NCI-H2227 (cell line): Measurements from ENCODE around the gene STK24.

Source experiments
- DNase-seq: peaks from one replicate; lab custom pipeline; 2025; ENCODE audit not compliant: unreplicated experiment; lab: John Stamatoyannopoulos, UW

STK24 gene

DNA sequence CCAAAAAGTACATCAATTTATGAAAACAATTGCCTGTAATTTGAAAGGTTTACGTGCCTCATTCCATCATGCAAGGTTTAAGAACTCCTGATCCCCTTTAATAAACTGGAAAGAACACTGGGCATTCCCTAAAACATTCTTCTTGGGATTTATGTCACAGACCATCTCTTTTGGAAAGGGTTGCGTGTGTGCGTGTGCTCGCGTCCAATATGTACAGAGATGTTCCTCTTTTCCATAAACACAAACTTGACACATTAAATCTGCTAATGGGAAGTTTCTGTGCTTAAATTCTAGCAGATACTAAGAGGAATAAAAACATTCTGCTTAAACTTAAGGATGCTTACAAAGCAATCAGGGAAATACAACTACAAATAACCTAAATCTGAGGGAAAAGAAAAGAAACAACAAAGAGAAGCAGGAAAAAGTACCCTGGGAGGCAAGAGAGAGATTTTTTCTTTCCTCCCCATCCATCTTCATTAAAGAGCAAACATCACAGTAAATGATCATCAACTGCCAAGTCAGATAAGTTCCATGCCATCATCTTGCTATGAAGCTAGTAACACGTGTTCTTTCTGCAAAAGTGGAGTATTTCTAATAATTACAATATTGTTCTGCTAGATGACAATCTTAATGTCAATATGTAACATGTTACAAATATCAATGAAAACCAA is 83.7 kb downstream of the STK24 start:
- no peak for DNase-seq

DNA sequence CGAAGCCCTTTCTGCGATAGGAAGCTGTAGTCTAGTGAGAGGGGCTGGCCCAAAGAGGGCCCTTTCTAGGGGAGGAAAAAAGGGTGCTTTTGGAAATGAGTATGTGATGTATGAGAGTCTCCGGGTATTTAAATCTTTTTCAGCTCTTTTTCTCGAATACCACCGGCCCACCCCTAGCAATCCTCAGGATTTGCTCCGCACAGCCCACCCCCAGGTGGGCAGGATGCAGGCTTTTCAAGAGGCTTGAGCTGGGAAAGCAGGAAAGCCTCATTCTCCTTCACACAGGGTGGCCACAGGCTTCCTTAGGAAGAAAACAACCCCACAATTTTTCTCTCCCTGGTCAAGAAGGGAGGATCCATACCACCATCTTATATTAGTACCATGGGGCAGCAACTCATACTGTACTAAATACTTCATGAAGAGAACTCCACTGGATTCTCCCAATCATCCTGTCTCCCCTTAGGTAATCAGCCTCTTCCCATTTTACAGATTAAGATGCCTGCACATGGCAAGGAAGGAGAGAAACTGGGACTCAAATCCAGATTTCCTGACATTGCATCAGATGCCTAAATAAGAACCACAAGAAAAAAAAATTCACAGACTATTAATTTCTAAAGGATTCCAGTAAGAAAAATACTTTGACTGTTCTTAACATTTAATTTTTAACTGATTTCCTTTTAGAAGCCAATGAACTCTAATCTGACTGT is 84.4 kb downstream of the STK24 start:
- DNase-seq, result no peak

DNA sequence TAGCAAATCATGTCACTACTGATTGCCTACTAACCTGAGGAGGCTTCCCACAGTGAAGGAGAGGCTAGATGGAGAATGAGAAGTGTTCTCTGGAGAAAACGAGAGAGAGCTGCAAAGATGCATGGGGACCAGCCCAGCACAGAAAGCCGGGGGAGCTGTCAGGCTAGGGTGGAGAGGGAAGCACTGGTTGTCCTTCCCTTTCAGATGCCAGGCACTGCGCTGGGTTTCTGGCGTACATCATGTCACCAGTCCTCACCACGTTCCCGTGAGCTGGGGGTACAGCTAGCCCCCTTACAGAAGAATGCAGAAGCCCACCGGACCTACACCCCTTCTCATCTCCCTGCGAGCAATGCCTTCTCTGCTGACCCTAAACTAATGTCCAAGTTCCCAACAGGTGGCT is 86.0 kb downstream of the STK24 start:
- DNase-seq, result no peak

DNA sequence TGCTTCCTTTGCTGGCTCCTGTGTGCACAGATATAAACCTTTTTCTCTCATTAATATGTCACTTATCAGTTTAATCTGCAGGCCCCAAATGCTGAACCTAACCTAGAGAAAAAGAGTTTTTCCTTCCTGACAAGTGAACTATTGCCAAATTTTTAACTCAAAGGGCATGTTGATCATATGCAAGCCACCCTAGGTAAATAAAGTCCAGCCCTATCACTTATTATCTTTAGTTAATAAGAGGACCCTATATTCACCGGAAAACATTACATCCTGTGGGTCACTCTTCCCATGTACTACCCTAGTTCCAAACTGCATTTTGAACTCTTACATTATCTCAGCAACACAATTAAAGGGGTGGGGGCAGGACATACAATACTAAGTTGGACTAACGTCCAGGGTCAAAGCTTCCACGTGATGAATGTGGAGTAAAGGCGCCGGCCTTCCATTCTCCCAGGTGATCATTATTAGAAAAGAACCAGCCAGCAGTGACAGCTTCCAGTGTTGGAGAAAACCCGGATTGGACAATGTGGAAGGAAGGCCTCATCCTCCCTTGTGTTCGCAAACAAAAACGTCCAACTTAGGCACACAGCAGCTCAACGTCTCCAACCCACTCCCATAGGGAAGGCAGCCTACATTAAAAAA is 86.6 kb downstream of the STK24 start:
- DNase-seq, result no peak

DNA sequence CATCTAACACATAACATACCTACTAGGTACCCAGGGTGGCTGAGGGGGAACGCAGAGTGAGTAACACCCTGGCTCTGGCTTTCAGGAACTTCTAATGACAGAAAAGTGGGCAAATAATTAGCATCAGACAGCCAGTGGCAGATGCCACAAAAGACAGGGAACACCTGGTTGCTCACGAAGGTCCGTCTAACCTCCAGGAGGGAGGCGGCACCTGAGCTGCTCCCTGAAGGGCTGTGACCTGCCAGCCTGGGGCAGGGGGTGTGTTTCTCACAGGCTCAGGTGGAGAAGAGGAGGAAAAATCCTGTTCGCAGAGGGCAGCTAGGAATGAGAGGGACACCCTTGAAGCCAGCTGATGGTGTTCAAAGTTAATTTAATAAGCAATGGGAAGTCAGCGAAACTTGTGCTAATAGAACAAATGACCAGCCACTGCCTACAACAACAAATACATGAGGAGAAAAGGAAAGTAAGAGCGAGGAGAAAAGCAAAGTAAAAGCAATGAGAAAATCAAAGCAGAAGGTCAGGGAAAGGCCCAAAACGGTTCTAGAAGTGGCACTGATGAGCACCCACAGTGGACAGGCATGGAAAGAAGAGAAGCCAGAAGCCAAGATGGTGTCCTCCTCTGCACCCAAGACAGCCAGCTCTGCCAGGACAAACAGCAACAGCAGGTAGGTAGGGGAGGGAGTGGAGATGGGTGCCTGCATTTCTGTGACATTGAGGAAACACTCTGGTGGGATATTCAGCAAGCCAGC is 87.3 kb downstream of the STK24 start:
- DNase-seq, result no peak

DNA sequence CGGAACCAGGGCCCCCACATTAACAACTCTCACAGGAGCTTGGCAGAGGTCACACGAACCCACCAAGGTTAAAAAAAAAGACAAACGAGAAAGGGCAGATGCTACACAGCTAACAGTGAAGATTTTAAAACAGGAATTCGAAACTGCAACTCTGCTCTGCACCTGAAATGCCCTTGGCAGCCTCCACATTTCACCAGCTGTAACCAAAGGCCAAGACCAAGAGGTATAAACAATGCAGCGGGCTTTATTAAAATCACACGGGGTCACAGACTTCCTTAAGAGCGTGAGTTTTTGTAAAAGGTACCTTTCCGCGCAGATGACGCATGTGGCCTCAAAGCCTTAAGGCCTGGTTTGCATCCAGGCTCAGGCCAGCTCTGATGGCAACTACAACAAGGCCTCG is 88.2 kb downstream of the STK24 start:
- no peak for DNase-seq

DNA sequence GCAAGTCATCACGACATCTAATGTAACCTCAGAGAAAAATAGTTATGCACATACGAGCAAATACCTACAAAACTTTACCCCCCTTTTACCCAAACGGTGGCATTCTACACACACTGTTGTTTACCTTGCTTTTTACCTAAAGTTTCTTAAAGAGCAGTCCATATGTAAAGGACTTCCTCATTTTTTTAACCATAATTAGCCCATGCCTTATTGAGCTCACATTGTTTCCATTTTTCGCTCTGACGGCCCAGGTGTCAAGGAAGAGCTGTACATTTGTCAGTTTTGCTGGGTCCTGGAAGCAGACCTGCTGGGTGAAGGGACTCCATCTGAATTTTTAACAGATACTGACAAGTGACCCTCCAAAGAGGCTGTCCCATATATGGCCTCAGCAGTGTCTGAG is 89.4 kb downstream of the STK24 start:
- DNase-seq, result no peak

DNA sequence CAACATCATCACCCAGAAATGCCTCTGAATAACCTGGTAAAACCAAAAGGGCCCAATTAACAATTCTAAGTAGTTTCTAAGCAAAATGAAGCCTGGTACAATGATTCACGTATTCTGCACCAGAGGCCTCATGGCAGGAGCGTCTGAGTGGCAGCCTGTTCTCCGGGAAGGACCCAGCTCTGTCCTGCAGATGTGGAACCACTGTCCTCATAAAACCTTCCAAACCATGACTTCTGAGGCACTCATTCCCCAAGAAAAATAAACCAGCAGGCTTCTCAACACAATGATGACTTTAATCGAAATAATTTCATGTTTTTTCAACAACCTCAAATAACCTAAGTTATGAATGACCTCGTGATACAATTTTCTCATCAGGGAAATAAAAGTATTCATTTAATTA is 89.9 kb downstream of the STK24 start:
- no peak for DNase-seq

DNA sequence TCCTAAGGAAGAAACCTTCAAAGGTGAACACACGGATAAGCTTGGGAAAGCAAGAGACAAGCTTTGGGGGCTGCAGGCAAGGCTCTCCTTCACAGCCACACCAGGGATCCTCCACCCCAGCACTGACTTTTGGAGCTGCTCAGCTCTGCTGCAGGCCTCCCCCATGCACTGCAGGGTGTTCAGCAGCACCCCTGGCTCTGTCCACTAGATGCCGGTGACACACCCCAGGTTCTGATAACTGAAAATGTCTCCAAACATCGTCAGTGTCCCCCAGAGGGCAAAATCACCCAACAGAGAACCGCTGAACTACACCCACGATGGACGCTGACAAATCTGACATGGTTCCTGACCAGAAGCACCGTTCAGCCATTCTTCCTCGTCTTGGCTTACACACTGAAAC is 90.5 kb downstream of the STK24 start:
- DNase-seq, result no peak

DNA sequence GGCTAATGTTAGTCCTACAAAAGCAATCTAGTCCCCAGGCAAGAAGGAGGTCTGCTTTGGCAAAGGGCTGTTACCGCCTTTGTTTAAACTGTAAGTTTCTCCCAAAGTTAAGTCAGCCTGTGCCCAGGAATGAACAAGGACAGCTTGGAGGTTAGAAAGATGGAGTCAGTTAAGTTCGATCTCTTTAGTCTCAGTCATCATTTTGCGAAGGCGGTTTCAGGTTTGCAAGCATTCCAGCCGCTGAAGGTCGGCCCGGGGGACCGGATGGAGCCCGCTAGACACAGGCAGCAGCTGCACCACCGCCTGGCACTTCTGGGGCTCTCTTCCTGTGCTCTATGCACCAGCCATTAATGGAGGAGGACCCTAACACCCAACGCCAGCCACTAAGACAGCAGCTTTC is 91.3 kb downstream of the STK24 start:
- no peak for DNase-seq

DNA sequence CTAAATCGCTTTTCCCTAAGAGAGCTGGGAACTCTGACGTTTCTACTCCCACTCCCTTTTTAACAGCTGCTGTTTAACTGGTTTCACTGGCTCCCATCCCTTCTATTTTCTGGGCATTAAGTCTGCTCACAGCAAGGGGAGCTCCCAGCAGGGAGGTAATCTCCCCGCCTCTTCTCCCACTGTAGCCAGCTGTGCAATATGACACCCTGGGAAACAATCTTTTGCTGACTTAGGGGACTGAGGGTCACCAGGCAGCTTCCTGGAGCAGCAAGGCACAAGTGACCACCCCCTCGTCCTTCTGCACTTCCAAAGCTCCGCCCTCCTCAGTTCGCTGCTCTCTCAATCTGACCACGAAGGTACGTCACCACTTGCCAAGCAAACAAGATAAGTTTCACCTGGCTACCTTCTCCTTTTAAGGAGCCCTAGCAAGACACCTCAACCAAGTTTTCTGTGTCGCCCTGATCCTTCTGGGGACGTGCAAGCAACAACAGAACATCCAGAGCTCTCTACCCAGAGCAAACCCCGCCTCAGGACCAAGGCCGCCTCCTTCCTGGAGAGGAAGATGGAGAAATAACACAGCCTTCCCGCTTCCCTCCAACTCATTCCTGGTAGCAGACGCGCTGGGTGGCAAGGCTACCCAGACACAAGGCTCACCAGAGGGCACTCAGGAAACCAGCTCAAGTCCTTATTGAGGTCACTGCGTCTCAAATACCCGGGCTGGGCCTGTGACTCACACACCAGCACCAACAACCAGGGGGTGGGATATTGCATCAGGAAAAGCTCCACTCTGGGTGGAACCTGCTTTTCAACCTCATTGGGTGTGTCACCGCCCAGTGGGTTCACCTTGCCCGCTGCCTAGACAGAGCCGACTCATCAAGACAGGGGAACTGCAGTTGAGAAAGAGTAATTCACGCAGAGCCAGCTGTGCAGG is 92.4 kb downstream of the STK24 start:
- peak; percentile 40 for DNase-seq

DNA sequence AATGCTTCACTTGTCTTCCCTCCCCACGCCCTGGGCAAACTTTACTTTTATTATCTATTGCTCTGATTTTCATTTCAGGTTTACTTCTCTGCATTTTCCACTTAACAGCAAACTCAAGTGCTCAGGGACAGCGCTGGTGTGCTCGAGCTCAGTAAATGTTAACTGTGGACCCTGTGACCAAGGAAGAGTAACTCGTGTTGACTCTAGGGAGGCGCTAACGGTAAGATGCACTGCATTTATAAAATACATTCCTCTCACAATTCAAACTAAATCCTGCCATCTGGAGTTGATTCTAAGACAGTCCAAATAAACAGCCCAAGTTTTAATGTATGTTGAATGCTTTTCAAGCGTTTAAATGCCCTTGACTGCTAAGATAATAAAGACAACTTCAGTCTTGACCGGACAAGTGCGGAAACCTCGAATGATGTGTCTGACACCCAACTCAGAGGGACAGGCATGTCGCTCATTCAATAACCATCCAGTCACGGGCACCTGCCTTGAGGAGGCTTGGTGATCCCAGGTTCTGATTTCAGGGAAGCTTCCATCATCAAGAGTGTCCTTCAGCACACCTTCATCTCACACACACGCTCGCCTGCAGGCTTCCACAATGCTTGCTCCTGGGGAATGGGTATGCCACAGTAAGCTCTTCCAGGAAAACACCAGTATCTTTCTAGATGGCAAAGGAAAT is 93.2 kb downstream of the STK24 start:
- DNase-seq, result no peak

DNA sequence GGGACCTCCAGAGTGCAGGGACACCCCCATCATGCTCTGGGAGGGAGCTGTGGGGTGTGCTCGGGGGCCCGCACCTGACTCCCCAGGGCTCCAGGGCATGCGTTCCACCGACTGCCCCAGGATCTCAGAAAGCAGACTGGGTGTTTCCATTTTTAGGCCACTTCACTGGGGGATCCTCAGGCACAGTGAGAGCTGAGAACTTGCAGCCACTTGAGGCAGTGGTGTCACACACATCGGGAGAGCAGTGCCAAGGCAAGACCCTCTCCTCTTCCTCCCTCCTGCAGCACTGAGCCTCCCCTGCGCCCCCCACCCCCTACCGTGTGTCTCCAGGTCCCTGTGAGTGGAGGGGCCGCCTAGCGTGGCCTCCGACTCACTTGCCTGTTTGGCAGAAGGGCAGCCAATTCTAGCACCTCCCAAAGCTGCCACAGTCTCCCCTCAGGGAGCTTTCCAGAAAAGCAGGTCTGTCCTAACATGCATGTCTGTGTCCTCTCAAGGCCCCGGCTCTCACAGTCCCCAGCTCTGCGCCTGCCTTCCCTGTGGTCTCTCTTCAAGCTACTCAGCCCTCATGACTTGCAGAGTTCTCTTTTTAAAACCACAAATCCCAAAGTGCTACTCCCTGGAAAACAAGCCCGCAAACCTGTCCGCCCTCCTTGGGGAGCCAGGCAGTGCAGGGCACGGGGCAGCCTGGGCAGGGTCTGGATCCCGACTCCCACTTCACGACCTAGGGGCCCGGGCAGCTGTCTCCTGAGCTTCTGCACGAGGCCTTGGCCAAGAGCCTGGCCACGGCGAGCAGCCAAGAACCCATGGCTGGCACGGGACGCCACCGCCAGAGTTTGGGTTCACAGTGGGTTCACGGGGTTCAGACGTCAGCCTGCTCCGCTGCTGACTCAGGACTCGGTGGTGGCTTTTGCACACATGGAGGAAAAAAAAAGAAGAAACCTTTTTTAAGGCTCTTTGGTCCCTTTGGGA is 94.1 kb downstream of the STK24 start:
- DNase-seq, result no peak

DNA sequence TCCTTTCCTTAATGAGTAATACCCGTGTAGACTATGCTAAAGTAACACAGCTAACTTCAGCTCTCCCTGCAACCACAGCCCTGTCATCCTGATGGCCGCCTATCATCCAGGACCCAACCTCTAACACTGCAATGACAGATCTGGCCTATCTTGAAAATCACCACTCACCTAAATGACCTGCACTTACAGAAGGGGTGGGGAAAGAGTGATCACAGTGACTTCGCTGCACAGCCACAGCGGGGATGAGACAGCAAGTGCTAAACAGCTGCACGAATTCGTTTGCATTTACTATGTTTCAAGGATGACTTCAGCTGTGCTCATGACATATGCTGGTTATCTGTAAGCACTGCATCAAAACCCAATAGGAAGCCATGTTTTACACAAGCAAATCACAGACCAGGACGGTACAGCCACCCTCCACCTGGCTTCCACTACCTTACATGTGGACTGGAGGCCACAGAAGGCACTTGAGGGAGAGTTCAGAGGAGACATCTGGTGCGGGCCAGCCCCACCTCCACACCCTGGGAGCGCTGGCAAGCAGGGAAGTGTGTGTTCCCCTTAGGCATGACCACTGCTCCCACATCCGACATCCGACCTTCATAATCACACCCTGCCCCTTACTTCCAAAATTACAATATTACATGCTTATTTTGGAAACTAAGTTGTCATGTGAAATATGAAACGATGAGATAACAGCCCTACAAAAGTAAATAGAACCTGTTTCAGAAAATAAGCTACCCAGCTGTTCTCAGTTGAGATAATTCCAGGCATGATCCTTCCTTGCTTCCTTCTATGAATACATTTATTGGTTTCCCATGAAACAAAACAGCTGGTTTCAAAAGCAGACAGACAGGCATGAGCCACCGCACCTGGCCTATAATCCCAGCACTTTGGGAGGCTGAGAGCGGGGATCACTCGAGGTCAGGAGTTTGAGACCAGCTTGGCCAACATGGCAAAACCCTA is 95.7 kb downstream of the STK24 start:
- peak; percentile 10 for DNase-seq

DNA sequence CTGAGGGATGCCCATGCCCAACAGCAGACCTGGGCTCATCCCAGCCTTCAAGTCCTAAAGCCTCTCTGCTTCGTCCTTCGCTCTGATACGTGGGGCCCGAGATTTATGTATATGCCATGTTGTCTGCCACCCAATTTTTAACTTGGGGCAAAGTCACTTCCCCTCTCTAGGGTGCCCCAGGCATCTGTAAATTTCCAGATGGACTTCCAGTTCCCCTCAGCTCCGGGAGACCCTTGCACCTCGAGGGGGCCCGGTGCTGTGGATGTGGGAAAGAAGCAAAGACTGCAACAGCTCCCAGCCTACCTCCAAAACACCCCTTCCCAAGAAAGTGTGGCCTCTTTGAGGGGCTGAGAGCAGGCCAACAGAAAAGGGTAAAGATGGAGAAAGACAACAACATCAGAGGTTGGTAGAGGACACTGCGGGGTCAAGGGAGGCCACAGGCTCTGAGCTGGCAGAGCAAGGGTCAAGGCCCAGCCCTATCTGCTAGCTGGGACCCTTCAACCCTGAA is 97.4 kb downstream of the STK24 start:
- DNase-seq, result no peak

DNA sequence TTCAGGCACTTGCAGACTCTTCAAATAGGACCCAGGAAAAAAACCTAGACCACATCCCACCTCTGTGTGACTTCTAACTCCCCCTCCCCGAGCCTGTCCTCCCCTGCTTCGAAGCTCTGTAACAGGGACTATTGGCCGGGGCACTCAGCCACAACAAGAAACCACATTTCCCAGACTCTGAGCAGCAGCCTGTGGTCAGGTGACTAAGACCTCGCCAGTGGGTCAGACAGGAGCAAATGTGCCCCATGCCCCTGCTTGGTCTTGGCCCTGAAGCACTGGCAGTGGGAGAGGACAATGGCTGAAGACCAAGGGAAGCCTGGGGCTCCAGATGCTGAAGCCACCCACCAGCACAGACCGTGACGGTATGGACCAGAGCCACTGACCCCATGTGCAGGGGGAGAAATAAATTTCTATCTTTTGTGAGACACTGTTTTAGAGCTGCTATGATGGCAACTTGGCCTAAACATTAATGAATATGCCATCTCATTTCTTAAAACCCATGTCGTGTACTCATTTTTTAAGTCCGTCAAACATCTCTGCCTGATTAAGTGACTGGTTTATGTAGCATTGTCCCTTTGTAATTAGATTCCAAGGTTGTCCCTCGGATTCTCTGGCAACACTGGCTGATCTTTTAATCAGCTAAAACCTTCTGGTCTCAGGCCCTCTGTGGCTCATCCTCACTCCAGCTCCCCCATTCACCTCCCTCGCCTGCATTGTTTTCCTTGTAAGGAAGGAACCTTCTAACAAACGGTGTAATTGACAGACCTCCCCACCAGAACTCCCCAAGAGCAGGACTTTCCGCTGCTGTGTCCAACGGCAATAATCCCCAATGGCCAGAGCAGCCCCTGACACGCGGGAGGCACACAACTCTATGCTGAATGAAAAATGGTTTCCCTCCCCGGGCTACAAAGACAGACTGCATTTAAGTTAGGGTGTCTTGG is 98.4 kb downstream of the STK24 start:
- no peak for DNase-seq
